ENCODE data around the gene RSPO1. TPM values are rescaled to one million over a fixed set of nuclear protein-coding genes. Genes with fewer than 3 reads are reported as not detected.

The RSPO1 gene
- polyA plus RNA-seq, 1 donor from 2014 or later, result not detected

GRCh38 chr1:37630426-37631028 lies 4.2 kb downstream of the RSPO1 start:
- Histone ChIP-seq H3K9ac (ENCODE audit: low read length) (no peak overlapping the region), H3K27ac (ENCODE audit: low read length) (no peak overlapping the region), H3K9me2 (ENCODE audit: insufficient read depth, low read length) (no peaks in the 10 kb centered on the region), H3K36me3 (ENCODE audit: insufficient read depth, low read length) (no peaks in the 10 kb centered on the region), H3K9me3 (ENCODE audit: low read length) (no peaks in the 10 kb centered on the region), H3K27me3 (ENCODE audit: insufficient read depth, low read depth, low read length) (peaks cover 38% of the 10 kb centered on the region), H2AFZ (ENCODE audit: low read depth, low read length) (no peak overlapping the region), H3K4me2 (ENCODE audit: low read length) (no peak overlapping the region), H3K79me2 (replicated peaks; ENCODE audit: insufficient read depth, low read length) (no peaks in the 10 kb centered on the region), H3K4me3 (ENCODE audit: low read length) (no peak overlapping the region), H4K20me1 (ENCODE audit: insufficient read depth) (no peaks in the 10 kb centered on the region), H3F3A (ENCODE audit: insufficient read depth, low read length, poor library complexity, severe bottlenecking) (no peaks in the 10 kb centered on the region)
- no peak for TF ChIP-seq TAF1 (IDR thresholded peaks at IDR 0.05; ENCODE audit: low read depth)
- no peak for TF ChIP-seq CTCF (IDR thresholded peaks at IDR 0.05; ENCODE audit: poor library complexity, severe bottlenecking)
- no peak for TF ChIP-seq REST (IDR thresholded peaks at IDR 0.05; ENCODE audit: borderline replicate concordance)
- TF ChIP-seq EP300 (conservative IDR thresholded peaks at IDR 0.05; ENCODE audit: poor library complexity, severe bottlenecking), result no peak
- no peak for TF ChIP-seq SMC3 (conservative IDR thresholded peaks at IDR 0.05; ENCODE audit: poor library complexity)
- no peak for TF ChIP-seq POLR2AphosphoS5 (IDR thresholded peaks at IDR 0.05)
- TF ChIP-seq RAD21 (conservative IDR thresholded peaks at IDR 0.05), result no peak
- TF ChIP-seq EZH2 (IDR thresholded peaks at IDR 0.05; ENCODE audit: borderline replicate concordance, insufficient read depth, low read length, poor library complexity, severe bottlenecking), result no peak
- no peak for TF ChIP-seq MXI1 (conservative IDR thresholded peaks at IDR 0.05; ENCODE audit: poor library complexity, severe bottlenecking)

- no peaks in the 10 kb centered on the region for H4K20me1 ChIP-seq (ENCODE audit: insufficient read depth)
- no peak overlapping the region for H3K4me3 ChIP-seq (ENCODE audit: low read length)
- H3K4me2 ChIP-seq (ENCODE audit: low read length), result no peak overlapping the region
- H2AFZ ChIP-seq (ENCODE audit: low read depth, low read length), result no peak overlapping the region
- TF ChIP-seq TAF1 (IDR thresholded peaks at IDR 0.05; ENCODE audit: low read depth) (no peak), EP300 (conservative IDR thresholded peaks at IDR 0.05; ENCODE audit: poor library complexity, severe bottlenecking) (no peak), MXI1 (conservative IDR thresholded peaks at IDR 0.05; ENCODE audit: poor library complexity, severe bottlenecking) (no peak), POLR2AphosphoS5 (IDR thresholded peaks at IDR 0.05) (no peak), SMC3 (conservative IDR thresholded peaks at IDR 0.05; ENCODE audit: poor library complexity) (no peak), EZH2 (IDR thresholded peaks at IDR 0.05; ENCODE audit: borderline replicate concordance, insufficient read depth, low read length, poor library complexity, severe bottlenecking) (no peak), CTCF (IDR thresholded peaks at IDR 0.05; ENCODE audit: poor library complexity, severe bottlenecking) (no peak), RAD21 (conservative IDR thresholded peaks at IDR 0.05) (no peak), REST (IDR thresholded peaks at IDR 0.05; ENCODE audit: borderline replicate concordance) (no peak)
- no peaks in the 10 kb centered on the region for H3K9me2 ChIP-seq (ENCODE audit: insufficient read depth, low read length)
- H3K27me3 ChIP-seq (ENCODE audit: insufficient read depth, low read depth, low read length), result peaks cover 32% of the 10 kb centered on the region
- H3K36me3 ChIP-seq (ENCODE audit: insufficient read depth, low read length), result no peaks in the 10 kb centered on the region
- no peak overlapping the region for H3K9ac ChIP-seq (ENCODE audit: low read length)
- H3K27ac ChIP-seq (ENCODE audit: low read length), result no peak overlapping the region
- no peaks in the 10 kb centered on the region for H3K9me3 ChIP-seq (ENCODE audit: low read length)
- H3F3A ChIP-seq (ENCODE audit: insufficient read depth, low read length, poor library complexity, severe bottlenecking), result no peaks in the 10 kb centered on the region
- H3K79me2 ChIP-seq (replicated peaks; ENCODE audit: insufficient read depth, low read length), result no peaks in the 10 kb centered on the region
Measured at GRCh38 chr1:37629726-37630425, 4.8 kb downstream of the RSPO1 start.

Measured in neural cell (in vitro differentiated cells).